C4-2B (cell line): ENCODE measurements around the gene SMURF1.

ENCODE experiments used
- ZFX ChIP-seq: fragments of 450-650 bp; IDR thresholded peaks from 2 replicates; pipeline ENCODE4 v1.6.1; 2017
- TF ChIP-seq, protein P1 (sequence below): fragments of 450-650 bp; conservative IDR thresholded peaks from 2 replicates; pipeline ENCODE4 v1.5.1; 2017; ENCODE audit warnings: mild to moderate bottlenecking

DNA sequence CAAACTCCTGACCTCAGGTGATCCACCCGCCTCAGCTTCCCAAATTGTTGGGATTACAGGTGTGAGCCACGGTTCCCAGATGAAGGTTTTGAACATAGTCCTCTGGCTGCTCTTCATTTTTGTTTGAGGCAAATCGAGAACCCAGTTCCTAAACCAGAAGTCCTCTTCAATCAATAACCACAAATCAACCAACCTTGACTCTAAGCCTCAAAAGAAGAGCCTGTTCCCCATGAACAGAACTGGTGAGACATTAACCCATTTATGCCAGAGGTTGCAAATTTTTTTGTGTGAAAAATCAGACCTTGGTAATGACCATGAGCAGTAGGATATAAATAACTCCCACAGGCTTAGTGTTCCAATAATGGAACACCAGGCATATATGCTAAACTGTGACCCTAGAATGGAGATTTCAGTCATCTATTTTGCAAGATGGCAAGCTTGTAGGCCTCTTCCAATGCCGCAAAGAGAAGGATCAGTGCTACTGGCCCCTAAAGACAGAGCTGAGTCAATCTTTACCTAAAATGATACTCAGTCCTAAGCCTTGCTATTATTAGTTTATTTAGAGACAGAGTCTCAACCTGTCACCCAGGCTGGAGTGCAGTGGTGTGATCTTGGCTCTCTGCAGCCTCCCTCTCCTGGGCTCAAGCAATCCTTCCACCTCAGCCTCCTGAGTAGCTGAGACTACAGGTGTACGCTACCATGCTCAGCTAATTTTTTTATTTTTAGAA, 48.1 kb upstream of the SMURF1 start:
- TF ChIP-seq, protein P1, sequence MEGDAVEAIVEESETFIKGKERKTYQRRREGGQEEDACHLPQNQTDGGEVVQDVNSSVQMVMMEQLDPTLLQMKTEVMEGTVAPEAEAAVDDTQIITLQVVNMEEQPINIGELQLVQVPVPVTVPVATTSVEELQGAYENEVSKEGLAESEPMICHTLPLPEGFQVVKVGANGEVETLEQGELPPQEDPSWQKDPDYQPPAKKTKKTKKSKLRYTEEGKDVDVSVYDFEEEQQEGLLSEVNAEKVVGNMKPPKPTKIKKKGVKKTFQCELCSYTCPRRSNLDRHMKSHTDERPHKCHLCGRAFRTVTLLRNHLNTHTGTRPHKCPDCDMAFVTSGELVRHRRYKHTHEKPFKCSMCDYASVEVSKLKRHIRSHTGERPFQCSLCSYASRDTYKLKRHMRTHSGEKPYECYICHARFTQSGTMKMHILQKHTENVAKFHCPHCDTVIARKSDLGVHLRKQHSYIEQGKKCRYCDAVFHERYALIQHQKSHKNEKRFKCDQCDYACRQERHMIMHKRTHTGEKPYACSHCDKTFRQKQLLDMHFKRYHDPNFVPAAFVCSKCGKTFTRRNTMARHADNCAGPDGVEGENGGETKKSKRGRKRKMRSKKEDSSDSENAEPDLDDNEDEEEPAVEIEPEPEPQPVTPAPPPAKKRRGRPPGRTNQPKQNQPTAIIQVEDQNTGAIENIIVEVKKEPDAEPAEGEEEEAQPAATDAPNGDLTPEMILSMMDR = no peak
- no peak for TF ChIP-seq ZFX
